HEK293T (cell line): ENCODE results near the gene TRAPPC11.

Experiments
- BHLHE40 ChIP-seq: fragments of 450-650 bp; IDR thresholded peaks from 2 replicates; pipeline ENCODE4 v1.6.1; 2016; ENCODE audit warnings: mild to moderate bottlenecking, moderate library complexity, borderline replicate concordance
- ELF4 ChIP-seq: fragments of 450-650 bp; IDR thresholded peaks from 2 replicates; pipeline ENCODE4 v1.6.1; 2017; ENCODE audit warnings: antibody characterized with exemption
- FOXA1 ChIP-seq: fragments of 450-650 bp; IDR thresholded peaks from 2 replicates; pipeline ENCODE4 v1.6.1; 2016; ENCODE audit warnings: mild to moderate bottlenecking
- FOXK2 ChIP-seq: fragments of 450-650 bp; IDR thresholded peaks from 2 replicates; pipeline ENCODE4 v1.6.1; 2016; ENCODE audit warnings: mild to moderate bottlenecking
- FOXM1 ChIP-seq: fragments of 450-650 bp; IDR thresholded peaks from 2 replicates; pipeline ENCODE4 v1.6.1; 2017; ENCODE audit warnings: mild to moderate bottlenecking, borderline replicate concordance
- HDGF ChIP-seq: fragments of 450-650 bp; IDR thresholded peaks from 2 replicates; pipeline ENCODE4 v1.6.1; 2017; ENCODE audit warnings: antibody characterized with exemption, borderline replicate concordance
- L3MBTL2 ChIP-seq: fragments of 450-650 bp; conservative IDR thresholded peaks from 2 replicates; pipeline ENCODE4 v1.6.1; 2016; ENCODE audit warnings: mild to moderate bottlenecking
- LEF1 ChIP-seq: fragments of 450-650 bp; IDR thresholded peaks from 2 replicates; pipeline ENCODE4 v1.6.1; 2017; ENCODE audit warnings: mild to moderate bottlenecking, borderline replicate concordance
- NFRKB ChIP-seq: fragments of 450-650 bp; IDR thresholded peaks from 2 replicates; pipeline ENCODE4 v1.6.1; 2016; ENCODE audit warnings: mild to moderate bottlenecking, moderate library complexity
- SP1 ChIP-seq: fragments of 450-650 bp; IDR thresholded peaks from 2 replicates; pipeline ENCODE4 v1.6.1; 2017
- SUZ12 ChIP-seq: fragments of 450-650 bp; IDR thresholded peaks from 2 replicates; pipeline ENCODE4 v1.6.1; 2016; ENCODE audit warnings: mild to moderate bottlenecking
- TARDBP ChIP-seq: fragments of 450-650 bp; IDR thresholded peaks from 2 replicates; pipeline ENCODE4 v1.6.1; 2016
- ZNF384 ChIP-seq: fragments of 450-650 bp; IDR thresholded peaks from 2 replicates; pipeline ENCODE4 v1.6.1; 2016
- TF ChIP-seq, protein P1 (sequence below): fragments of 450-650 bp; IDR thresholded peaks from 2 replicates; pipeline ENCODE4 v1.6.1; 2016

DNA sequence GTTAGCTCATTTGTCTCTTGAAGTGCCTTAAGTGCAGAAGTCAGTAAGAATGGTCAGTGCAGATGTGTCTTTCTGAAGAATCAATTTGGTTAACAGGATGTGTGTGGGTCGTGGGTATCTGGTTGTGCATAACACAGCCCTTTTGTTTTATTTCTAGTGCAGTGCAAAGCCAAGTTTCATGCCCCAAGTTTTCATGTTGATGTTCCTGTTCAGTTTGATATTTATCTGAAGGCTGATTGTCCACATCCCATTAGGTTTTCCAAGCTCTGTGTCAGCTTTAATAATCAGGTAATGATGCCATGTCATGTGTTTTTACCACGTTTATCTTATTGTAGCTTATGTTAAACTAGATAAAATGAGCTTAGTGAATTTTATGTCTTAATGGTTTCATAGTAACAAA, 27.4 kb downstream of the TRAPPC11 start:
- TF ChIP-seq FOXM1 (no peak), HDGF (no peak), SP1 (no peak), TARDBP (no peak), L3MBTL2 (no peak), BHLHE40 (no peak), SUZ12 (no peak), ZNF384 (no peak), FOXK2 (no peak), LEF1 (no peak), ELF4 (no peak), FOXA1 (no peak), NFRKB (no peak)
- TF ChIP-seq, protein P1, sequence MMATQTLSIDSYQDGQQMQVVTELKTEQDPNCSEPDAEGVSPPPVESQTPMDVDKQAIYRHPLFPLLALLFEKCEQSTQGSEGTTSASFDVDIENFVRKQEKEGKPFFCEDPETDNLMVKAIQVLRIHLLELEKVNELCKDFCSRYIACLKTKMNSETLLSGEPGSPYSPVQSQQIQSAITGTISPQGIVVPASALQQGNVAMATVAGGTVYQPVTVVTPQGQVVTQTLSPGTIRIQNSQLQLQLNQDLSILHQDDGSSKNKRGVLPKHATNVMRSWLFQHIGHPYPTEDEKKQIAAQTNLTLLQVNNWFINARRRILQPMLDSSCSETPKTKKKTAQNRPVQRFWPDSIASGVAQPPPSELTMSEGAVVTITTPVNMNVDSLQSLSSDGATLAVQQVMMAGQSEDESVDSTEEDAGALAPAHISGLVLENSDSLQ: no peak
